Adrenal gland (tissue), 12 donors: ENCODE data around the gene MAFF. TPM values are rescaled to one million over a fixed set of nuclear protein-coding genes. Genes with fewer than 3 reads are reported as not detected.

Experiments used
- DNase-seq, 7 donors: peaks; one replicate each; pipeline ENCODE4 v3.0.0-alpha.2; 2019 to 2020
- H3K27ac ChIP-seq, 5 donors: fragments of 200-600 bp; sonication (generic) in 4 of 5; 1 replicate in 3 of 5; 2 replicates in 2 of 5; pipeline versions ENCODE4 v1.5.1 to v1.8.0; 2016 to 2020; ENCODE audit warnings: mild to moderate bottlenecking in 1 of 5
- H3K27me3 ChIP-seq: fragments of 200-600 bp; 2 replicates; pipeline ENCODE4 v1.8.0; 2021
- H3K36me3 ChIP-seq, 2 donors: fragments of 200-600 bp; replicated peaks in 1 of 2; 1 replicate in 1 of 2; 2 replicates in 1 of 2; pipeline versions ENCODE4 v1.5.1 to v1.8.0; 2018 to 2022
- H3K4me1 ChIP-seq, 2 donors: fragments of 200-600 bp; replicated peaks in 1 of 2; 1 replicate in 1 of 2; 2 replicates in 1 of 2; pipeline versions ENCODE4 v1.5.1 to v1.8.0; 2018 to 2021
- H3K4me3 ChIP-seq, 4 donors: fragments of 200-600 bp; sonication (generic) in 3 of 4; one replicate each; pipeline ENCODE4 v1.5.1; 2016 to 2018
- H3K9me3 ChIP-seq, 3 donors: fragments of 200-600 bp; sonication (generic) in 1 of 3; replicated peaks in 1 of 3; 1 replicate in 2 of 3; 2 replicates in 1 of 3; pipeline versions ENCODE4 v1.5.1 to v1.8.0; 2016 to 2021
- CTCF ChIP-seq, 6 experiments: fragments of 450-650 bp in 4 of 6; fragments of 200-600 bp in 2 of 6; sonication (generic) in 1 of 6; IDR thresholded peaks; 1 replicate in 5 of 6; 2 replicates in 1 of 6; pipeline versions ENCODE4 v1.5.1 to v1.8.0; 2016 to 2021; ENCODE audit warnings: antibody characterized with exemption in 6 of 6, mild to moderate bottlenecking in 2 of 6, moderate library complexity in 1 of 6
- POLR2A ChIP-seq, 2 donors: fragments of 450-650 bp; IDR thresholded peaks; one replicate each; pipeline ENCODE4 v1.6.1; 2017; ENCODE audit warnings: antibody characterized with exemption in 2 of 2, mild to moderate bottlenecking in 2 of 2, moderate library complexity in 1 of 2
- WGBS, 4 donors: extraction: QIAGEN DNeasy Blood & Tissue Kit in 2 of 4; methylation state at CpG; one replicate each; pipeline versions ENCODE4 v1.1.5 to v1.1.7; 2013 to 2017; 5-methylcytosine and 5-hydroxymethylcytosine counted together
- intact Hi-C, 2 donors: fragments of 100-400 bp; cut with DNase I; formaldehyde crosslinking; loops; one replicate each; pipeline versions ENCODE4 v1.14.1 to v1.15.0; 2022 to 2023
- polyA plus RNA-seq, 3 donors: library from polyadenylated mRNA; stranded (reverse); fragments of 200-250 nt in 2 of 3; fragments of 350-450 nt in 1 of 3; fragmentation: Illumina TruSeq in 1 of 3; extraction: RNeasy Lipid Tissue Mini Kit (QIAGEN cat#74804) in 1 of 3; gene quantifications; one replicate each; pipeline ENCODE4 v1.2.3, GENCODE V29; 2013 to 2014
- small RNA-seq, 2 donors: library from RNA; depleted of rRNA; stranded (forward); fragments of <200 nt; gene quantifications; one replicate each; pipeline ENCODE3, GENCODE V24; 2016
- total RNA-seq, 9 donors: library from RNA; depleted of rRNA in 4 of 9; stranded (reverse); fragments of >200 nt in 4 of 9; fragments of 120-200 nt in 1 of 9; fragmentation: NEBNext Ultra II Directional in 1 of 9; extraction: Animal tissue kit (Norgen Biotek cat#: 25700) in 1 of 9; gene quantifications; one replicate each; pipeline versions ENCODE4 v1.1.0 to v1.2.4, GENCODE V29; 2013 to 2023
- donor health status: healthy with polysubstance abuse.
- donor health status: Bipolar disorder and iron deficiency.
- donor health status: DM: yes; HTN: yes; CAD: no.
- donor health status: DM: no; HTN: no; CAD: no.
- donor health status: DM: no; HTN: no; CAD: no.
- donor health status: DM: yes; HTN: yes; CAD: no.

The MAFF gene
- total and polyA plus RNA-seq, 12 donors: 1.9 to 23.4 (median 13.9) TPM

GRCh38 chr22:38260761-38261681 lies 59.2 kb downstream of the MAFF start:
- peaks cover 15 to 81% of the 10 kb centered on the region in 2 donors for H3K4me1 ChIP-seq
- no peaks in the 10 kb centered on the region for H3K9me3 ChIP-seq
- no peaks in the 10 kb centered on the region for H3K27me3 ChIP-seq
- WGBS, 4 donors: 60 to 69% (median 67%) methylated on average over 11 to 15 of the region's 15 CpGs
- H3K36me3 ChIP-seq: no peaks in the 10 kb centered on the region
- intact Hi-C loops: loop anchor here in 1 of 2 donors (10.0 kb wide), 1 partner anchor 94 kb away; no protein-coding TSS in a partner anchor
- no peak overlapping the region for H3K4me3 ChIP-seq
- no peak for DNase-seq
- TF ChIP-seq CTCF (IDR thresholded peaks at IDR 0.05) (no peak), POLR2A (IDR thresholded peaks at IDR 0.05) (no peak)
- H3K27ac ChIP-seq: peak overlapping the region in 3 of 5 donors; percentile 12 to 93 (median 74)

- Histone ChIP-seq H3K9me3 (no peaks in the 10 kb centered on the region), H3K27ac (peak overlapping the region in 2 of 5 donors; percentile 74 to 93), H3K4me3 (no peak overlapping the region), H3K4me1 (peaks cover 21 to 81% of the 10 kb centered on the region in 2 donors), H3K36me3 (no peaks in the 10 kb centered on the region), H3K27me3 (no peaks in the 10 kb centered on the region)
- peak in 6 of 7 donors; percentile 65 to 80 (median 76) for DNase-seq
- intact Hi-C loops: loop anchor here in 1 of 2 donors (10.0 kb wide), 1 partner anchor 93 kb away; no protein-coding TSS in a partner anchor
- TF ChIP-seq POLR2A (IDR thresholded peaks at IDR 0.05): no peak
- peak; percentile 26 to 62 (median 54) for TF ChIP-seq CTCF (IDR thresholded peaks at IDR 0.05)
- 58 to 65% (median 61%) methylated on average over 20 of the region's 20 CpGs for WGBS, 4 donors
These were observed 60.4 kb downstream of the MAFF start for GRCh38 chr22:38262051-38262795.

- Histone ChIP-seq H3K36me3 (no peaks in the 10 kb centered on the region), H3K4me3 (no peak overlapping the region), H3K27ac (peak overlapping the region in 1 of 5 donors; percentile 34), H3K27me3 (no peaks in the 10 kb centered on the region), H3K9me3 (no peaks in the 10 kb centered on the region), H3K4me1 (peaks cover 11 to 68% of the 10 kb centered on the region in 2 donors)
- DNase-seq: no peak
- intact Hi-C loops: loop anchor here in 1 of 2 donors (10.0 kb wide), 1 partner anchor 90 kb away; no protein-coding TSS in a partner anchor
- WGBS, 4 donors: 88 to 92% (median 91%) methylated on average over 4 to 6 of the region's 6 CpGs
- TF ChIP-seq POLR2A (IDR thresholded peaks at IDR 0.05): no peak
- TF ChIP-seq CTCF (IDR thresholded peaks at IDR 0.05): no peak
These were observed 62.6 kb downstream of the MAFF start for GRCh38 chr22:38264322-38264843.

Small RNAs within 50 kb of the gene (small RNA-seq; reads per million reads assigned to genes)
- gene RN7SL704P: 0 reads per million in 2 donors

Other genes starting within 250 kb of the MAFF start
- gene C22orf23, start 248.4 kb upstream of the MAFF start, total RNA-seq: 1 to 10 TPM in 2 of 9 donors, under 1 TPM in 5, not detected in 2; 0.33 to 1.2 (median 0.77) TPM
- gene C22orf23, start 248.4 kb upstream of the MAFF start, polyA plus RNA-seq: under 1 TPM; 0.40 to 0.68 (median 0.47) TPM
- 100 to 1,000 TPM in 1 of 9 donors, 10 to 100 TPM in 8; 39.7 to 111 (median 86.7) TPM for gene POLR2F, start 248.3 kb upstream of the MAFF start, total RNA-seq
- 100 to 1,000 TPM in 2 of 3 donors, 10 to 100 TPM in 1; 74.2 to 205 (median 123) TPM for gene POLR2F, start 248.3 kb upstream of the MAFF start, polyA plus RNA-seq
- 1 to 10 TPM in 3 of 9 donors, under 1 TPM in 5, not detected in 1; 0.16 to 4.0 (median 0.60) TPM for gene SOX10, start 217.4 kb upstream of the MAFF start, total RNA-seq
- 1 to 10 TPM in 2 of 3 donors, under 1 TPM in 1; 0.73 to 5.4 (median 3.8) TPM for gene SOX10, start 217.4 kb upstream of the MAFF start, polyA plus RNA-seq
- gene PICK1, start 144.6 kb upstream of the MAFF start, total RNA-seq: 10 to 100 TPM; 30.3 to 46.7 (median 38.5) TPM
- gene PICK1, start 144.6 kb upstream of the MAFF start, polyA plus RNA-seq: 10 to 100 TPM; 28.7 to 93.6 (median 45.2) TPM
- gene SLC16A8, start 117.8 kb upstream of the MAFF start, total RNA-seq: under 1 TPM in 6 of 9 donors, not detected in 3; 0.36 to 0.61 (median 0.53) TPM
- gene SLC16A8, start 117.8 kb upstream of the MAFF start, polyA plus RNA-seq: 1 to 10 TPM in 1 of 3 donors, under 1 TPM in 1, not detected in 1; 0.30 to 1.3 TPM
- gene BAIAP2L2, start 91.3 kb upstream of the MAFF start, total RNA-seq: 1 to 10 TPM in 1 of 9 donors, under 1 TPM in 7, not detected in 1; 0.17 to 2.1 (median 0.55) TPM
- gene BAIAP2L2, start 91.3 kb upstream of the MAFF start, polyA plus RNA-seq: 1 to 10 TPM in 2 of 3 donors, under 1 TPM in 1; 0.09 to 6.0 (median 4.6) TPM
- 100 to 1,000 TPM in 1 of 9 donors, 10 to 100 TPM in 8; 11.1 to 176 (median 71.4) TPM for gene PLA2G6, start 20.2 kb upstream of the MAFF start, total RNA-seq
- 100 to 1,000 TPM in 2 of 3 donors, 1 to 10 TPM in 1; 6.9 to 324 (median 159) TPM for gene PLA2G6, start 20.2 kb upstream of the MAFF start, polyA plus RNA-seq
- 100 to 1,000 TPM in 1 of 9 donors, 10 to 100 TPM in 7, 1 to 10 TPM in 1; 7.1 to 107 (median 48.2) TPM for gene TMEM184B, start 71.0 kb downstream of the MAFF start, total RNA-seq
- 10 to 100 TPM; 17.4 to 27.1 (median 23.1) TPM for gene TMEM184B, start 71.0 kb downstream of the MAFF start, polyA plus RNA-seq
- gene CSNK1E, start 115.4 kb downstream of the MAFF start, total RNA-seq: 100 to 1,000 TPM in 1 of 9 donors, 10 to 100 TPM in 8; 28.4 to 112 (median 67.3) TPM
- gene CSNK1E, start 115.4 kb downstream of the MAFF start, polyA plus RNA-seq: 100 to 1,000 TPM in 1 of 3 donors, 10 to 100 TPM in 2; 49.1 to 142 (median 85.2) TPM